Measurements from ENCODE around the gene TNRC6B.

Gene TNRC6B

DNA sequence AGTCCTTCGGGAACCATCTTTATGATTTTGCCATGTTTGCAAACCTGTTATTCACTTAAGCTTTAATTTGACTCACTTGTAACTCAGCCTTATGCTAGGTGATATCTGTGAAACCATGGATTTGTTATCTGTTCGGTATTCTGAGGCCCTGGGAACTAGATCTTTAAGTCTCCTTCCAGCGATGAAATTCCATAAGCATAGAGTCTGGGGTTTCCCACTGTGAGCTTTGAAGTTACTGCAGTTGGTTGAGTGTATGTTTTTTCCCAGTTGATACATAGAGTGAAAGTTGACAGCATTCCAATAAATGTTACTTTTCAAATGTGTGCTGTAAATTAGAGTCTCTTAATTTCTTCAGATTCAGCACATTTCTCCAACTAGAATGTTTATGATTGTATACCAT is 66.9 kb downstream of the TNRC6B start:
- DNase-seq, result no peak

DNA sequence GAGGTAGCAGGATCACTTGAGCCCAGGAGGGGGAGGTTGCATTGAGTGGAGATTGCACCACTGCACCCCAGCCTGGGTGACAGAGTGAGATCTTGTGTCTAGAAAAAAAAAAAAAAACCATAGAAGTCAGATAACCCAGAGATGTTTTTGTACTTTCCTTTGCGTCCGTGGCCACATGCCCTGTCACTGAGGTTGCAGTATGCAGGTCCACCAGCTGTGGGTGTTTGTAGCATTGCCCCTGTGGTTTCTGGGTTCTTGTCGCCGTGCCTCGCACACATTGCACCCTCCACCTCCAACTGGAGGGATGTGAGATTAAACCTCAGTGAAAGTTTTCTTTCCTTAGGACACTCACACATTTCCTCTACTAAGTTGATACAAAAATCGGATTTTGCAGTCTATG is 70.3 kb downstream of the TNRC6B start:
- no peak for DNase-seq

DNA sequence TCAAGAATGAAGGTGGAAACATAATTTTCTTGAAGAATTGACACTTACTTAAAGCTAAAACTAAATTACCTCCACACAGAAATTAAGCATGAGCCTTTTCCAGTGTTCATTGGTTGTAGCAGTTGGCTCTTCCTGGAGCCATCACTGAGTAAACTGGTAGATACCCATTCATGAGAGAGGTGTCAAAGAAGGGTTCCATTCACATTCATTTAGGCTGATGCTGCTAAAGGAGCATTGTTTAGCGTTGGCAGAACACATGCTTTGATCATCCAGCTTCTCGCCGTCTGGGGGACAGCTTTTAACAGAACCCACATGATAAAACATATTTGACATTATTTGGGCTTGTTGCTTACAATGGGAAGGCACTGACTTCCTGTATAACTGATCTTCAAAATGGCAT is 71.6 kb downstream of the TNRC6B start:
- no peak for DNase-seq

DNA sequence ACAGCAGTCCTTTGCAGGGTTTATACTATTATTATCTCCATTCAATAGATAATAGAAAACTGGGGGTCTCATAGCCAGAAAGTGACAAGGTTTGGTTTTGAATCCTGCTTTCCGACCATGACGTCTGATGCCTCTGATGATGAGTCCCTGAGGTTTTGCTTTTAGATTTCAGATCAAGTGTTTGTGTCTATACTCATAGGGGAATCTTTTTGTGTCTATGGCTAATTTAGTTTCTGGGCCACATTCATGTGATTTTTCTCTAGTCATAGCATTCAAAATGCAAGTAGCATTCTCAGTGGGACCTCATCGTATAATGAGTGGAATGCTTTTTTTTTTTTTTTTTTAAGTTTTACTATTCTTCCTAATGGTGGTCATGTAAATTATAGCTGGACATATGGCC is 72.9 kb downstream of the TNRC6B start:
- no peak for DNase-seq

DNA sequence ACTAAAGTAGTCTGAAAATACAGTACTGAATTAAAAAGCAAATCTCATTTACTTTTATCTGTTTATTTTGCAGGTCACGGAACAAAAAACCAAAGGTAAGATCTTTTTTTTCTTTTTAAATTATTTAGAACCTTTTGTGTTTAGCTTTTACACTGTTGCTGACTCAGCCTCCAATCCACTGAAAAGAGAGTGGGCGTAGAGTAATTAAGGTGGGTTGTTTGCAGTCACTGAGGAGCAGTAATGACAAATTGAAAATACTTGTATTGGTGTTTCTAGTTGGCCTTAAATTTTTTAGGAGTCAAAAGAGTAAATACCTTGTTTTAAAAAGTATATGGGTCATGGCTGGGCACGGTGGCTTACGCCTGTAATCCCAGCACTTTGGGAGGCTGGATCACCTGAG is 73.4 kb downstream of the TNRC6B start:
- DNase-seq, result no peak

DNA sequence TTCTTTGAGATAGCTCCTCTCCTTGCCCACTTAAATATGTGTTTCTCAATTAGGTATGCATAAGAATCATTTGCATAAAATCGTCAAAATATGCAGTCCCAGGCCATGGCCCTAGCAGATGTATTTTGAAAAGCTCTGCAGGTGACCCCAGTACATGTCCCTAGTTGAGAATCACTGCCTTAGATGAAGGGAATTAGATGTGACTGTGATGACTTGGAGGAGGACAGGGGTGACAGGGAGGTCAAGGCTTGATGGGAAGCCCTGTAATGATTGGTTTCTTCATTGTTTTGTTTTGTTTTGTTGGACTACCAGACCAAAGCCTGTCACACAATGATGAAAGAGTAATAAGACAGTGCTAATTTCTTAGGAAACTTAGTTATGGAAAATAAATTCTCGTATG is 74.4 kb downstream of the TNRC6B start:
- no peak for DNase-seq

DNA sequence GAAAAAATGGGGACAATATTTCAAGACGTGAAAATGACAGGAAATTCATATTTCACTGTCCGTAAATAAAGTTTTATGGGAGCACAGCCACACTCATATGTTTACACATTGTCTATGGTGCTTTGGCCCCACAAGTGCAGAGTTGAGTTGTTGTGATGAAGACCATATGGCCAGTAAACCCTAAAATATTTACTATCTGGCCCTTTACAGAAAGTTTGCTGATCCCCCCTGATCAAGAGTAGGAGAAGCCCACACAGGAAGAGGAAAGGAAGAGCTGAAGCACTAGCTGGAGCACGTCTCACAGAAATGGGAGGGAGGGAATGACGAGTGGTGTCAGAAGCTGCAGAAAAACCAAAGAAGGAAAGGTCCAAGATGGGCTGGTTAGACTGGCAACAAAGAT is 78.8 kb downstream of the TNRC6B start:
- DNase-seq, result no peak

DNA sequence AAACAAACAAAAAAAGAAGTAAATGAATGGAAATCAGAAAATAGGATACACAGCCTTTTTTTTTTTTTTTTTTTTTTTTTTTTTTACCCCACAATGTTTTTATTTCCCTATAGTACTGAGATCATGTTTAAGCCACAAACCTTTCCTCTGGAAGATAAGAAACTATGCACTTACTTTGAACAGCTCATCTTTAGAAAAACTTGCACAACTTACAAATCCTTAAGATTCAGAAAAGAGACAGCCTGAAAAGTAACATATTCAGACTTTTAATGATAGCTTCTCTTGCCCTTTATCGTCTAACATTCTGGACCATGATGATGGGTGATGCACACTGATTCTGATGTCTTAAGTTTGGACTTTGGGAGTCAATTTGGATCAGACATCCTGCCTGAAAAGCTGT is 80.3 kb downstream of the TNRC6B start:
- DNase-seq, result no peak

DNA sequence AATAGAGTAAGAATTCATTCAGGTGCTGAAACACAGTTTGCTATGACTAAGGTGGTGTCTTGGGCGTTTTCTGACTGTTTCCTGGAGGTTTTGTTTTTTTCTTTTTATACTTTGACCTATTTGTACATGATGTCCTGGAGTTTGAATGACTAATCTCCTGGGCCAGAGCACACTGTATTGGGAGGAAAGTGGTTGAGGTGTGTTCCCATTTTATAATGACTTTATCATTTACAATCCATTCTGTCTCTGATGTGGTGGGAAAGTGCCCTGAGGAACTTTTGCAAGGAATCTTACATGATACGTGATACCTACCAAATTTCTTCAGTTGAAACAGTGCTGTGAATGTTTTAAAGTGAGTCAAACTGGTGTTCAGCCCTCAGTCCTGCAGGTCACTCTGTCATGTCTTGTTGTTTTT is 80.8 kb downstream of the TNRC6B start:
- no peak for DNase-seq

DNA sequence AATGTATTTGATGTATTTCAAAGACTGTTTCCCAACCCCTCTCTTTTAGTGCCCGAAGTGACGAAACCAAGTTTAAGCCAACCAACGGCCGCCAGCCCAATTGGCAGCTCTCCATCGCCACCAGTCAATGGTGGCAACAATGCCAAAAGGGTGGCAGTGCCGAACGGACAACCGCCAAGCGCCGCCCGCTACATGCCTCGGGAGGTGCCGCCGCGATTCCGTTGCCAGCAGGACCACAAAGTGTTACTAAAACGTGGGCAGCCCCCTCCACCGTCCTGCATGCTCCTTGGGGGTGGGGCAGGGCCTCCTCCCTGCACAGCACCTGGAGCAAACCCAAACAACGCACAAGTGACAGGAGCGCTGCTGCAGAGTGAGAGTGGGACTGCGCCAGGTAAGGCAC is 84.1 kb downstream of the TNRC6B start:
- no peak for DNase-seq

DNA sequence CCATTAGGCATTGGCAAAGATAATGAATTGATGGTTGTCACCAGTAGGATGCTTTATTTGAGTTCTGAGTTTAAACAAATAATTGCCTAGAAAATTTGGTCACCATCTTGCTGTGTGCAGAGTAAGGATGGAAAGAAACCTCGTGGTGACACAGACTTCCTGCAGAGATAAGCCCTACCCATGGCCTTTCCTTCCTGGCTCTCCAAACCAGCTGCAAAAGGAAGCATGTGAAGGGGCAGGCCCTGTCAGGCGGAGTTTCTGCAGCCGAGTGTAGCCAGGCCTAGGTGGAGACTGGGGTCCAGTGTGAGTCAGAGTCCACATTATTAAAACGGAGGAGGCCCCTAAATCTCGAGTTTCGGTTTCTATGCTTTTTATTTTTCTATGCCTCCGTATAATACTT is 85.5 kb downstream of the TNRC6B start:
- DNase-seq, result no peak

DNA sequence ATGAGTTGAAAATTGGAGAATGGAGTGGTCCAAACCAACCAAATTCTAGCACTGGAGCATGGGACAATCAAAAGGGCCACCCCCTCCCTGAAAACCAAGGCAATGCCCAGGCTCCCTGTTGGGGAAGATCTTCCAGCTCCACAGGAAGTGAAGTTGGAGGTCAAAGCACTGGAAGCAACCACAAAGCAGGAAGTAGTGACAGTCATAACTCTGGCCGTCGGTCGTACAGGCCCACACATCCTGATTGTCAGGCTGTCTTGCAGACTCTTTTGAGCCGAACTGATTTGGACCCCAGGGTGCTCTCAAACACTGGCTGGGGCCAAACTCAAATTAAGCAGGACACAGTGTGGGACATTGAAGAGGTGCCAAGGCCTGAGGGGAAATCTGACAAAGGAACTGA is 88.1 kb downstream of the TNRC6B start:
- DNase-seq, result no peak

DNA sequence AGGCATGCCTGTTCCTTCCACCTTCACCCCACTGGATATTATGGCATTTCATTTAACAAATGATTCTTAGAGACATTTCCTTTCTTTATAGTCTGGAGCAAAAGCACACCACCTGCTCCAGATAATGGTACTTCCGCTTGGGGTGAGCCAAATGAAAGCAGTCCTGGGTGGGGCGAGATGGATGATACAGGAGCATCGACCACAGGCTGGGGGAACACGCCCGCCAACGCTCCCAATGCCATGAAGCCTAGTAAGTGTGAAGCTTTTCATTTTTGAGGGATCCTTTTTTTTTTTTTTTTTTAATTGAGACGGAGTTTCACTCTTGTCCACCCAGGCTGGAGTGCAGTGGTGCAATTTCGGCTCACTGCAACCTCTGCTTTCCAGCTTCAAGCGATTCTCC is 92.3 kb downstream of the TNRC6B start:
- no peak for DNase-seq

DNA sequence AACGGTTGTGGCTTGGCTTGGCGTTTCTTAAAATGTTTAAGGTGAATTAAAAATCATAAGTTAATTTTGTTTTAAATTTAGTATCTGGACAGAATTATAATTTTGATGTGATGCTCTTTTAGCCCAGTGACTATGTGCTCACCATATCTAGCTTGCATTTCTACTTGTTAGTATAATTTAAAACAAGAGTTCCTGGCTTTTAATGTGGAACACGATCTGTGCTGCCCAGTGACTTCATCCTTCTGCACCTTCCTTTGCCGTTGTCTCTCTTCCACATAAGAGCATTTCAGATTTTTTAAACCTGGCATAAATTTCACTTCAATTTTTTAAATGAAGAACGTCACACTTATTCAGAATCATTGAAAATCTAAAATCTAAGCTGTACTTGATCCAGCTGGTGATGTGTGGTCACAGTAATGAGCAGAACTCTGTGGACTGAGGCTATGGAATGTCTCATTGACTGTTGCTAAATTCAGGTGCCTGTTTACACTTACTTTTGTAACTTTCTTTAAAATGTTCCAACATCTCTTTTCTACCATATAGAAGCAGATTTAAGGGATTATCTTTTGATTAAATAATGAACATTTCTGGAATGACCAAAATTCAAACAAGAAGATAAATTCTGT is 93.1 kb downstream of the TNRC6B start:
- no peak for DNase-seq

DNA sequence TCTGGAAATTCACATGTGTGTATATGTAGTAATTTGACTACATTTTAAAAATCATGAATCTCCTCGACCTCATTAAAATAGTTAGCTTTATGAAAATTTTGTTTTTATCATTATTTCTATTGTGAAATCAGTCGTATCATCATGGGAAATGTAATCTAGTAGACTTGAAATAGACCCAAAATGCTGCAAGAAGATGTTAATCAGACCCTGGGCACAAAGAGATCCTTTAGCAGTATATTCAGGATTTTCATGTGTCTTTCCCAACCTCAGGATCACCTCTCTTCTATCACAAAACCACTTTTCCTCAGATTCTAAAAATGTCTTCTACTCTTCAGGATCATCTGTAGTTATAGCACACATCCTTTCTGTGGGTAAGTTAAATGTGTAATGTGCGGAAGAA is 93.7 kb downstream of the TNRC6B start:
- DNase-seq, result no peak

DNA sequence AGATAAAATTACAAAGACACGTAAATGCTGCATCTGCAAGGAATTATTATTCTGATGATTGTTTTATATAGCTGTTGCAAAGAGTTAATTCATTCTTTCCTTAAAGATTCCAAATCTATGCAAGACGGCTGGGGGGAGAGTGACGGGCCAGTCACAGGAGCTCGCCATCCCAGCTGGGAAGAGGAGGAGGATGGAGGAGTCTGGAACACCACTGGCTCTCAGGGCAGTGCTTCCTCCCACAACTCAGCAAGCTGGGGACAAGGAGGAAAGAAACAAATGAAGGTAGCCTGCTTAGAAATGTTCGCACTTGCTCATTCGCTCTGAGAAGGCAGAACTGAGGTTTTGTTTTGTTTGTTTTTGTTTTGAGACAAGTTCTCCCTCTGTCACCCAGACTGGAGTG is 95.6 kb downstream of the TNRC6B start:
- no peak for DNase-seq

DNA sequence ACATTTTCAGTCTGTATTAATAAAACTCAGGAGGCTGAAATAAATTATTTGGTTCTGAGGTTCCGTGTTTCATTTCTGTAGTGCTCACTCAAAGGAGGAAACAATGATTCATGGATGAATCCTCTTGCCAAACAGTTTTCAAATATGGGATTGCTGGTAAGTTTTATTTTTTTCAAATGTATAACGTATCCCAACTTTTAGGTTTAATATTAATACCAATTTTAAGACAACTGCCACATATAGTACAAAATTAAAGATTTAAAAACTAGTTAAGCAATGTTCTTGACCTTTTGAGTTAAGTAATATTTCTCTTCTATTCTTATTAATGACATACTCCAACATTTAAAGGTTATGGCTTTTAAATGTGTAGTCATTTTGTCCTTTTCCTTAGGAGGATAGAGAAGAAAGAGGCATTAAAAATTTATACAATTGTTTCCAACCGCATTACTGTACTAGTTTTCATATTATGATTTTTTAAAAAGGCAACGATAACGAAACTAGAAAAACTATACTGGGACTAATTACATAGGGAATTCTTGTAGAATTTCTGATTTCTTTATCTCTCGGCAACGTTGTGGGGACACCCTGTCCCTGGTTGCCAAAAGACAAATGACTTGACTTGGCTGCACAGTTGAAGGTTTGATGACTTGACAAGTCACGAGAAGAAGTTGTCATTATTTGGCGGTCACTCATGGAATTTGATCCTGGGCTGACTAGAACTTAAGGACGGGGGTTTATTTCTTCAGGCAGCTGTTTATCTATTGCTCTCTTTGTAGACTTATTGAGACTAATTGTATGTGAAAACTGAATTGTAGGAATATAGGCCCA is 99.5 kb downstream of the TNRC6B start:
- DNase-seq, result no peak

DNA sequence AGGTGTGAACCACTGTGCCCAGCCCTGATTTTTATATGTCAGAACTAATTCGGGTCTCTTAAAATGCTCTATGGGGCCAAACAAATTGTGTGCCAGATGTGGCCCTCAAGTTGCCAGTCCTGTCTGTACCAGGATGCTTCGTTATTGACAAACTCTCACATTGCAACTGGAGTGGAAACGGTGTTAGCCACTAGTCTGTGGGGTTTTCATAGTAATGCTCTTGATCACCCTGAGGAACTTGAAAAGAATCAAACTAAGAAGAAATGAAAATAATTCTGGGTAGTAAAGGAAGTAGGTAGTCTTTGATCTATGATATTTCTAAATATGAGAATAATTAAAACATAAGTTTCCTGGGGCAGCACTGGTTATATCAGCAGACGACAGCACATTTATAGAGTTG is 101.3 kb downstream of the TNRC6B start:
- no peak for DNase-seq

DNA sequence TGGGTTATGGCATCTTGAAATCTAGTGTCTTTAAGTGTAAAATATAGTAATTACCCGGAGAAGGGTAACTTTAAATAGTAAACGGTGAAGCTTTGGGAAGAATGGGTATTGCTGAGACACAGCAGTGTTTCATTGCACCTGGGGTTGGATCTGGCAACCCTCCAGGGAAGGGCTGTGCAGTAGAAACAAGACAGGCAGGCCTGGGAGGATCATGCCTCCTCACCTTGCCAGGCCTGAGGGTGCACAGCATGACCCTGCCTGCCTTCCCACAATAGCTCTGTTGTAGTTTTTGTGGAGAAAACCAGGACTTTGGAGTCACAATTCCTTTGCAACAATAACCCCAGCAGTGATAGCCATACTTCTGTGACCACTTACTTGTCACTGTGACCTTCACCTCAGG is 104.0 kb downstream of the TNRC6B start:
- no peak for DNase-seq

DNA sequence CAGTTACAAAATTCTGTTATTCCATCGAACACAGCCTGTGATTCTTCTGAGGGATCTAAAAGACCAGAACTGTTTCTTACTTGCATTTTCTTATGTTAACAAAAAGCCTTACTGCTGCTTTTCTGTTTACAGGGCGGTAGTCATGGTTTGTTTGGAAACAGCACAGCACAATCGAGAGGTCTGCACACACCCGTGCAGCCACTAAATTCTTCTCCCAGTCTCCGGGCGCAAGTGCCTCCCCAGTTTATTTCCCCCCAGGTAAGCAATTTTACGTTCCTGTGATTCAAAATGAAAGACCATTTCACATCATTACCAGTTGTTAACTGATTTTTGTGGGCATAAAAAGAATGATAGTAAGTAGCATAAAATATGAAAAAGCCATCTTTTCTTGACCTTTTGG is 107.8 kb downstream of the TNRC6B start:
- DNase-seq, result no peak

DNA sequence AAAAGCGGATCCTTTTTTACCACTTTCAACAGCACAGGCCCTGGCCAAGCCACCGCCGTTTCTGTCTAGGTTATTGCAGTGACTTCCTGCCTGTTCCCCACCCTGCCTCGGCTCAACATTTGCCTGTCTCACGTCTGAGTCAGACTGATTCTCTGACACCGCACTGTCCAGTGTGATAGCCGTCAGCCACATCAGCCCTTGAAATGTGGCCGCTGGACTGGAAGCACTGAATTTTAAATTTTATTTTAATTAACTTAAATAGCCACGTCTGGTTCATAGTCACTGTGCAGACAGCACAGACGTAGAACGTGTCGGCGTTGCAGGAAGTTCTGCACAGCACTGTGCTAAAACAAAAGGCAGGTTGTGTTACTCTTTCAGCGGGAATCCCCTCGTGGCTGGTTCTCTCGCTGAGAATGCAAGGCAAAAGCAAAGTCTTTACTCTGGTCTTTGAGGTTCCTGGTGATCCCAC is 112.3 kb downstream of the TNRC6B start:
- DNase-seq, result no peak

DNA sequence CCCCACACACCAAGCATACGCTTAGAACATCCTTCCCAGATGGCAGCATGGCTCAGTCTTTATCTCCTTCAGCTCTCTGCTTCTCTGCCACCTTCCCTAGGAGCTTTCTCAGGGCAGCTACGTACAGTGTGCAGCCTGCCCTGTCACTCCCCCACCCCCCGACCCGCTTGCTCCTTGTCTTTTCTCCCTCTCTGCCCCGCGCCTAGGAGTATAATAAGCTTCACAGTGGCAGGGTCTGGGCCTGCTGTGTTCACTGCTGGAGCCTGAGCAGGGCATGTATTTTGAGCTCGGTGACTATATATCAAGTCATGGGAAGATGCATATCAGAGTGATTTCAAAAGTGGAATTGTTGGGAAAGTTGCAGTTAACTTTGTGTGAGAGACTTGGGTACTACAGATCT is 112.8 kb downstream of the TNRC6B start:
- no peak for DNase-seq

DNA sequence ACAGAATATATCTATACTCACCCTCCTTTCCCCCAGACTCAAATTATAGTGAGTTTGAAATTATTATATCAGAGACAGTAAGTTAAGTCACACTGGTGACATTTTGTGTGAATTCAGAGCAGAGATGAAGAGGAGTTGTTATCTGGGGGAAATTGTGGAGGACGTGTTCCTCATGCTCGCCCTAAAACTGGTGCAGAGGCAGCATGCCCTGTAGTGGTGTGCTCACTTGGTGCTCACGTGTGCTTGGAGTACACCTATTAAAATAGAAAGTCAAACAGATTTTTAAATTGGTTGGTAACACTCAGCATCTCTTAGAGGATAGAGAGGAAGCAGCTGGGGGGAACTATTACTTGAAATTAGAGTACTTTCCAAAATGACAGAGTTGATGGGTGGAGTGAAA is 117.0 kb downstream of the TNRC6B start:
- no peak for DNase-seq

DNA sequence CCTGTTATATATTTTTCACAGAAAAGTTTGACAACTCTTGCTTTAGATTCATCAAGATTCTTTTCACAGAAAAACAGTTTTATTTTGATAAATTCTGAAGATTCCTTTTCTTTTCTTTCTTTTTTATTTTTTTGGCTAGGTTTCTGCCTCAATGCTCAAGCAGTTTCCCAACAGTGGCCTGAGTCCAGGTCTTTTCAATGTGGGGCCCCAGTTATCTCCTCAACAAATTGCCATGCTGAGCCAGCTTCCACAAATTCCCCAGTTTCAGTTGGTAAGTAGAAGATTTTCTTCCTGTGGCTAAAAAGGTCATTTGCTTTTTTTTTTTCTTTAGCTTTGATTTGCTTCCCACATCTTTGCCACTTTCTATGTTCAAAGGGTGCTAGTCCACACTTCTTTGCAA is 122.6 kb downstream of the TNRC6B start:
- DNase-seq, result no peak
